ENCODE results near the gene TMEM19. TPM values are rescaled to one million over a fixed set of nuclear protein-coding genes. Genes with fewer than 3 reads are reported as not detected.
"Not testable (repeated sequence)": the region's sequence is repeated elsewhere in the genome, so short reads cannot be mapped to it uniquely, and the experiment has no call there.

The TMEM19 gene
- total RNA-seq, 2 donors from 2014 or later: 25.8 to 28.8 TPM

DNA sequence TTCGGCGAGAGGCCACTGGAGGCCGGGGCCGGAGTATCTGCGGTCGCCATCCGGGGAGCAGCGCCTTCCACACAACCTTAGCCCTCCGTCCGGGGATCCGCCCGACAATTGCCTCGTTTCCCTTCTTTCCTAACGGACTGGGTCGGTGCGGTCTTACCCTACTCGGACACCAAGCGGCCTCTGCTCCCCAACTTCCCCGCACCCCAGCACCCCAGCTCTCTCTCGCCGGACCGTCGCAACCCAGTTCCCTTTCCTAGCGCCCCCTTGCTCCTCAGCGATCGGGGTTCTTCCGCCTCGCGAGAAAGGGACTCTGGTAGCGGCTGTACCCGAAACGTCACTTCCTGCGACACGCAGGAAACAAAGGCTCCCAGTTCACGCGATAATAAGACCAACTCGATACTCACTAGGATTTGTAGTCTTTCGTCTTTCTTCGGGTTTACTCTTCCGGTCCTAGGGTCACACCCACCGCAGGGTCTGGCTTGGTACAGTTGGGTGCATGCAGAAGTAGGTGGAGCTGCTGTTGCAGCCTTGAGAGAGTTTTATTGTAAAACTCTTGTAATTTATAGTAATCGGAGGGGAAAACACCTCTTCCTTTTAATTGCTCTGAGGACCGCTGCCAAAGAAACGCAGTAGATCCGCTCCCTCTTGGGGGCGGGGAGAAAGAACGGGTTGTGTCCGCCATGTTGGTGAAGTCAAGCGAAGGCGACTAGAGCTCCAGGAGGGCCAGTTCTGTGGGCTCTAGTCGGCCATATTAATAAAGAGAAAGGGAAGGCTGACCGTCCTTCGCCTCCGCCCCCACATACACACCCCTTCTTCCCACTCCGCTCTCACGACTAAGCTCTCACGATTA lies 22.1 kb upstream of the TMEM19 start, which contains the start of the genes THAP2 and ZFC3H1:
Gene THAP2 (plus strand): TSS at position 741 of the 850 bp plus-strand sequence. CDS start 209 bp downstream, outside the sequence.
Gene ZFC3H1 (minus strand): TSS at position 288 of the 850 bp plus-strand sequence. CDS start 238 bp downstream, at position 50.
- intact Hi-C loops (cut with DNase I): loop anchor here in 1 of 2 donors (1.0 to 10.0 kb wide), 2 partner anchors 23 to 91 kb away; partner anchors contain the start of genes RAB21 and TMEM19
- ATAC-seq (peak; percentile 94 to 96), DNase-seq (peak; percentile 93)

DNA sequence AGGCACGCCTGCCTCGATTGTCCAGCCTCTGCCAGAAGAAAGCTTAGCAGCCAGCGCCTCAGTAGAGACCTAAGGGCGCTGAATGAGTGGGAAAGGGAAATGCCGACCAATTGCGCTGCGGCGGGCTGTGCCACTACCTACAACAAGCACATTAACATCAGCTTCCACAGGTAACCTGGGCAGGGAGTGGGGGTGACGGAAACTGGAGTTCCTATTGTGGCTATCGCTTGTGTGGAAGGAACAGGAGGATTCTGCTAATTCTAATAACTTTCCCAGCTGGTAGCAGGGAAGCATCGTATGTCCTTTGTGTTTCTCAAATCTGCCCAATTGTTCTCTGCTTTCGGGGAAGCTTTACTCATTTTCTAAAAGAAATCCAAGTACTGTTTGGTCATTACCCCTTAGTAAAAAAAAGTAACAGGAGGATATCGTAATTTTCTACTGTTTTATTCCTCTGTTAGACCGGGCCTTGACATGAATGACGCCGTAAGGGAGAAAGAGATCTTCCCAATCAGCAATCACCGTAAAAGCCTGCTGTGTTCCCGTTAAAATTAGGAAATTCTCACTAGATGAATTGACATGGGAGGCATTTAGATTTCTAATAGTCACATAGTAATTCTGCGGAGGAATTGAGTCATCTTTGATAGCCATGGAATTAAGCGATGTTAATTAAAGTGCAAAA lies 21.3 kb upstream of the TMEM19 start:
- ATAC-seq (no peak), DNase-seq (no peak)
- intact Hi-C loops (cut with DNase I): loop anchor here in 1 of 2 donors (10.0 kb wide), 1 partner anchor 90 kb away; the partner anchor contains the start of gene RAB21

DNA sequence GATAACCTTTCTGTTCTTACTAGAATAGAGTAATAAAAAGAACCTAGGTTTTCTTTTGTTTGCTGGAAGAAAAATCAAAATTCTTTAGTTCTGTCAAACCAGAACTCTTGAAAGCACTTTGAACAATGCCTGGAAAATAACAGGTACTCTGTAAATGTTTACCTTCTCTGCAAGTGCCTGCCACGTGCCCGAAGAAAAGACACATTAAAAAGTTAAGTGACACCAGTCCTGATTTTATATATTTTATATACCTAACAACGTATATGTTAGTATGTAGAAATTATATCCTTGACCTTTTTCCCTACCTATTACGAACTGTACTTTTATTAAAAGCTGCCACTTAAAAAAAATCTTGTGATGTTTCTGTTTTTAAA lies 20.8 kb upstream of the TMEM19 start:
- intact Hi-C loops (cut with DNase I): loop anchor here in 1 of 2 donors (10.0 kb wide), 1 partner anchor 90 kb away; the partner anchor contains the start of gene RAB21

DNA sequence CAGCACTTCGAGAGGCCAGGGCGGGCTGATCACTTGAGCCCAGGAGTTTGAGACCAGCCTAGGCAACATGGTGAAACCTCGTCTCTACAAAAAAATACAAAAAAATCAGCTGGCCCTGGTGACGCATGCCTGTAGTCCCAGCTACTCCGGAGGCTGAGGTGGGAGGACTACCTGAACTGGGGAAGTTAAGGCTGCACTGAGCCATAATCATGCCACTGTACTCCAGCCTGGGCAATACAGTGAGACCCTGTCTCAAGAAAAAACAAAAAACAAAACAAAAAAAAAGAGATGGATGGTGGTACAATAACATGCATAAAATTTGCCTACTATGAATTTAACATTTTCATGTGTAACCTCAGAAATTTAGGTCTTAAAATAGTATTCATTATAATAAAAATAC lies 19.6 kb upstream of the TMEM19 start:
- intact Hi-C loops (cut with DNase I): loop anchor here in 1 of 2 donors (10.0 kb wide), 1 partner anchor 89 kb away; the partner anchor contains the start of gene RAB21
- DNase-seq: no peak

More for the DNA sequence above, 20.8 kb upstream of the TMEM19 start:
- DNase-seq: no peak
- ATAC-seq: no peak

DNA sequence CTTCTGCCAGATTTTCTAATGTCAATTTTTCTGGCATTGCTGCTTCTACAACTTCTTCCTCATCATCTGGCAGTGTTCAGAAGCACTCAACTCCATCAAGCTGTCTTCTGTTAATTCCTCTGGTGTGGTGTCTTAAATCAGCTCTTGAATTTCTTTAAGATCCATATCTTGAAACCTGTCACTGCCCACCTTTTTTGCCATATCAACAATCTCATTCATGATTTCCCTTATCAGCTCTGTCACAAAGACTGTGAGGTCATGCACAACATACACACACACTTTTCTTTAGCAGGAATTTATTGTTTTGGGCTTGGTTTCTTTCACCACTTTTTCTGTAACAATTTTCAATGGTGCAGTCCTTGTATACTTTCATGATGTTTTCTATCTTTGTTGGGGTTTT lies 14.6 kb upstream of the TMEM19 start:
- DNase-seq: no peak
- no peak for ATAC-seq
- intact Hi-C loops (cut with DNase I): no loop called here

More for the DNA sequence above, 19.6 kb upstream of the TMEM19 start:
- ATAC-seq: no peak

DNA sequence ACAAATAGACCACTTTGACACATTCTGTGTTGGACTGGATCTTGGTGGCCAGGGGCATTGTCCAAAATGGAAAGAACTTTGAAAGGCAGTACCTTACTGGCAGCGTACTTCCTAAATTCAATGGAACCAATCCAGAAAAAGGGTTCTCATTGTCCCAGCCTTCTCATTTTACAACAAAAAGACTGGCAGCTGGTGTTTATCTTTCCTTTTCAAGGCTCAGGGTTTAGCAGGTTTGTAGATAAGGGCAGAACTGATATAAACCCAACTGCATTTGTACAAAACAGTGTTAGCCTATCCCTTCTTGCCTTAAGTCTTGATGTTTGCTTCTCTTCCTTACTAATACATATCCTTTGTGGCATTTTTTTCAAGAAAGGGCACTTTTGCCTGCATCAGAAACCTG lies 14.1 kb upstream of the TMEM19 start:
- intact Hi-C loops (cut with DNase I): no loop called here
- ATAC-seq (no peak), DNase-seq (no peak)

DNA sequence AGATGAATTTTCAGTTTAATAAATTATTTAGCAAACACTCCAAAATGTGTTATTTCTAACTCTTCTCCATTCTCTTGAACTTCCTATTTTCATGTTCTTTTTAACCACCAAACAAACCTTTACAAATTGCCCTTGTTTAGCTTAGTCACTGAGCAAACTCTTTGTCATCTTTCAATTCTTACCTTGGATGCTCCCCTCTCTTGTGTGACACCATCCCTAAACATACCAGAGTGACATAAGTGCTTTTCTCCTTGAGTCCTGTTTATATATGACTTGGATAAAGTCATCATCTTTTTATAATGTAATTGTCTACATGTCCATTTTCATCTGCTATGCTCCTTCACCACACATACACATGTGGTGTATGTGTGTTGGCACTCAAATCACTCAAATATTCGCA lies 3.4 kb upstream of the TMEM19 start:
- DNase-seq: no peak
- intact Hi-C loops (cut with DNase I): no loop called here
- no peak for ATAC-seq

DNA sequence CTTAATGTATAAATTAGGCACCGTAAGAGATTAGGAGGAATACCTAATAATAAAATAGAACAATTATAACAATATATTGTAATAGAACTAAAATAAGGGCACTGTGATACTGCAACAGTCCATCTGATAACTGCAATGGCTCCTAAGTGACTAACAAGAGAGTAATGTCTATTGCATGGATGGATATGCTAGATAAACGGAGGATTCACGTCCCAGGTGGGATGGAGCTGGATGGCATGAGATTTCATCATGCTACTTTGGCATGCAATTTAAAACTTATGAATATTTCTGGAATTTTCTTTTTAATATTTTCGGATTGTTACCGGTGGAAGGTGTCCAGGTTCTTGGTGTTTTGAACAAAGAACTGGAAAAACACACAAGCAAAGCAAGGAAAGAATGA lies 2.2 kb upstream of the TMEM19 start:
- intact Hi-C loops (cut with DNase I): no loop called here
- no peak for ATAC-seq

DNA sequence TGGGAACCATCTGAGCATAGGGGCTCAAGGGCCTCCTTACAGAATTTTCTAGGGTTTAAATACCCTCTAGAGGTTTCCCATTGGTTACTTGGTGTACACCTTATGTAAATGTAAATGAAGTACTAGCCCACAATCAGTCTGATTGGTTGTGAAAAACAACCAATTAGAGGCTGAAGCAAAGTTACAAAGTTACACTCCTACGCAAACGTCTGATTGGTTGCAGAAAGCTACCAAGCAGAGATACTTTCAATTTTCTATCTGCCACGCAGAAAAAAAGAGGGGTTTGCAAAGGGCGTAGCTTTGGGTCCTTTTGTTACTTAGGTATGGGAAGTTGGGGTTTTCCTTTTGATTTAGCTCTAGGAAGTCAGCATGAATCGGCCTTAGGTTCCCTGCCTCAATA lies 1.8 kb upstream of the TMEM19 start:
- ATAC-seq (no peak), DNase-seq (no peak)
- intact Hi-C loops (cut with DNase I): no loop called here

More for the DNA sequence above, 2.2 kb upstream of the TMEM19 start:
- no peak for DNase-seq

DNA sequence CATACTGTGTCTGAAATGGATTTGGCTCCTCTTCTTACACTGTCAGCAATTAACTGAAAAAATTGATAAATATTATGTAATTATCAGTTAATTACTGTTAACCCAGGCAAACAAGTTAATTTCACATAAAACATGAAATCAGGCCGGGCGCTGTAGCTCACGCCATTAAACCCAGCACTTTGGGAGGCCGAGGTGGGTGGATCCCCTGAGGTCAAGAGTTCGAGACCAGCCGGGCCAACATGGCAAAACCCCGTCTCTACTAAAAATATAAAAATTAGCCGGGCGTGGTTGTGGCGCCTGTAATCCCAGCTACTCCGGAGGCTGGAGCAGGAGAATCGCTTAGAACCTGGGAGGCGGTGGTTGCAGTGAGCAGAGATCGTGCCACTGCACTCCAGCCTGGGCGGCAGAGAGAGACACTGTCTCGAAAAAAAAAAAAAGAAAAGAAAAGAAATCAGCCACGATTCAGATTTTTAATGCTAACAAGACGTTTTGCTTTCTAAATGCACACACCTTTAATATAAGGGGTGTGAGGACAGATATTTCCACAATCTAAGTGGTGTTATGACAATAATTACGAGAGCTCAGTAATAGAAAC lies 473 bp upstream of the TMEM19 start:
- intact Hi-C loops (cut with DNase I): no loop called here
- no peak for DNase-seq
- ATAC-seq: peak in 1 of 2 donors; percentile 5

DNA sequence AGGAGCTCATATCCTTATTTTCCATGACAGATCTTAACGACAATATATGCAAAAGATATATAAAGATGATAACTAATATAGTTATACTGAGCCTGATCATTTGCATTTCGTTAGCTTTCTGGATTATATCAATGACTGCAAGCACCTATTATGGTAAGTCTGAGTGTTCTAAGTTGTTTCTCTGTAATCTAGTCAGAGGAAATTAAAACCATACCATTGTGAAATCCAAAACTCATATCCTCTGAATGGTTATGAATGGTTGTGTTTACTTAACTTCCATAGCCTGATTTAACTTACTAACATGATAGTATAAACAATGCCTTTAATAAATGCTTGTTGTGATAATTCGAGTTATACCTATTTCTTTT lies 760 bp downstream of the TMEM19 start:
- intact Hi-C loops (cut with DNase I): loop anchor here in 1 of 2 donors (1.0 kb wide), 1 partner anchor 23 kb away; the partner anchor contains the start of gene ZFC3H1
- DNase-seq: no peak
- no peak for ATAC-seq

DNA sequence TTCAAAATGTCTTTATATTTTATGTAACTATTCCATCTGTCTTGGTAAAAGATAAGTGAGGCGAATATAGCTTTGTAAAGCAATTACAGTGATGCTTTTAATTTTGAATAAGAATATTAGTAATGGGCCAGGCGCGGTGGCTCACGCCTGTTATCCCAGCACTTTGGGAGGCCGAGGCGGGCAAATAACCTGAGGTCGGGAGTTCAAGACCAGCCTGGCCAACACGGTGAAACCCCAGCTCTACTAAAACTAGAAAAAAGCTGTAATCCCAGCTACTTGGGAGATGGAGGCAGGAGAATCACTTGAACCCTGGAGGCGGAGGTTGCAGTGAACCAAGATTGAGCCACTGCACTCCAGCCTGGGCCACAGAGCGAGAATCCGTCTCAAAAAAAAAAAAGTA lies 1.3 kb downstream of the TMEM19 start:
- ATAC-seq; DNase-seq; intact Hi-C loops (cut with DNase I): not testable (repeated sequence)

DNA sequence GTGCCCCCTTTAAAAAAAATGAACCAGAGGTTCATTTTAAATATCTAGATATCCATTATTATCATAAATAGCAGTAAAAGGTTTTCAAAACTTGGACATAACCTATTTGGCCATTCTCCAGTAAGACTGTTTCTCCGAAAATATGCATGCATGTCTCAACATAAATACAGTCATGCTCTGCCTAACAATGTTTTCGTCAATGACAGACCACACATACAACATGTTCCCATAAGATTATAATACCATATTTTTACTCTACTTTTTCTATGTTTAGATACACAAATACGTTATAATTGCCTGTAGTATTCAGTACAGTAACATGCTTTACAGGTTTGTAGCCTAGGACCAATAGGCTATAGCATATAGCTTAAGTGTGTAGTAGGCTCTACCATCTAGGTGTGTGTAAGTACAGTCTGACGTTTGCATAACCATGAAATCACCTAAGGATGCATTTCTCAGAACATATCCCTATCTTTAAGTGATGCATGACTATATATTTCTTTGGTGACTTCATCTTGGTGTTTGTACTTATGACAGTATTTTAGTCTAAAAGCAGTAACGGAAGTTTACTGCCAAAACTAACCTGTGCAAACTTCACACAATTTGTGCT lies 3.2 kb downstream of the TMEM19 start:
- intact Hi-C loops (cut with DNase I): no loop called here
- ATAC-seq: no peak
- no peak for DNase-seq

DNA sequence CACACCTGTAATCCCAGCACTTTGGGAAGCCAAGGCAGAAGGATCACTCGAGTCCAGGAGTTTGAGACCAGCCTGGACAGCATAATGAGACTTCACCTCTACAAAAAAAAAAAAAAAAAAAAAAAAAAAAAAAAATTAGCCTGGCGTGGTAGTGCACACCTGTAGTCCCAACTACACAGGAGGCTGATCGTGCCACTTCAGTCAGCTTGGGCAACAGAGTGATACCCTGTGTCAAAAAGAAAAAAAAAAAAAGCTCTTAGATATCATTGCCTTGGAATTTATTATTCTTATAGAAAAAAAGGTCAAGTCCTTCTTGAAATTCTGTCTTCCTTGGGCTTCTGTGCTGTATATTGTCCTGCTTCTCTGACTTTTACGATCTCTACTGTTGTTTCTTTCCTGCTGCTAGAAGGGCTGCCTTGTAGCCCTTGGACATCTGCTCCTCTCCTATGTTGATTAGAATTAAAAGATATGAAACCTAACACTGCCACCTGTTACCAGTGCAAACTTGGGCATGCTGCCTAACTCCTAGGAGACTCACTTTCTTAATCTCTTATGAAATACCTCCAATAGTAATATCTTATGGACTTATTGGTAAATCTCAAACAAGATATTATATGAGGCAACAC lies 5.7 kb downstream of the TMEM19 start:
- no peak for DNase-seq
- no peak for ATAC-seq
- intact Hi-C loops (cut with DNase I): loop anchor here in 1 of 2 donors (10.0 kb wide), 1 partner anchor 53 kb away; no protein-coding TSS in a partner anchor

DNA sequence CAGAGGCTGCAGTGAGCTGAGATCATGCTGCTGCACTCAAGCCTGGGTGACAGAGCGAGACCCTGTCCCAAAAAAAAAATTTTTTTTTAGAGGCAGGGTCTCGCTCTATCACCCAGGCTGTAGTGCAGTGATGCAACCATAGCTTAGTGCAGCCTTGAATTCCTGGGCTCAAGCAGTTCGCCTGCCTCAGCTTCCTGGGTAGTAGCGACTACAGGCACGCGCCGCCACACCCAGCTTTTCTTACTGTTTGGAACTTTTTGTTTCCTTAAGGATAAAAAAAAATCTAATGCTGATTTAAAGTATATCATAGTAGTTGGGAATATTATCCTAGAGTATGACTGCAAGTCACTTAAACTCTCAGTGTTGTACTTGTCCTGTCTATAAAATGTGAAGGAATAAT lies 7.2 kb downstream of the TMEM19 start:
- intact Hi-C loops (cut with DNase I): loop anchor here in 1 of 2 donors (10.0 kb wide), 1 partner anchor 52 kb away; no protein-coding TSS in a partner anchor
- no peak for ATAC-seq
- DNase-seq: no peak

DNA sequence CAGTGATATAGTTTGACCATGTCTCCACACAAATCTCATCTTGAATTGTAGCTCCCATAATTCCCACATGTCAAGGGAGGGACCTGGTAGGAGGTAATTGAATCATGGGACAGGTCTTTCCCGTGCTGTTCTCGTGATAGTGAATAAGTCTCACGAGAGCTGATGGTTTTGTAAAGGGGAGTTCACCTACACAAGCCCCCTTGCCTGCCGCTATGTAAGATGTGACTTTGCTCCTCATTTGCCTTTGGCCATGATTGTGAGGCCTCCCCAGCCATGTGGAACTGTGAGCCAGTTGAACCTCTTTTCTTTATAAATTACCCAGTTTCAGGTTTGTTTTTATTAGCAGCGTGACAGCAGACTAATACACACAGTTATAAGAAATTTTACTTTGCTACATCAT lies 7.8 kb downstream of the TMEM19 start:
- intact Hi-C loops (cut with DNase I): loop anchor here in 1 of 2 donors (10.0 kb wide), 1 partner anchor 51 kb away; no protein-coding TSS in a partner anchor
- DNase-seq, ATAC-seq: not testable (repeated sequence)

DNA sequence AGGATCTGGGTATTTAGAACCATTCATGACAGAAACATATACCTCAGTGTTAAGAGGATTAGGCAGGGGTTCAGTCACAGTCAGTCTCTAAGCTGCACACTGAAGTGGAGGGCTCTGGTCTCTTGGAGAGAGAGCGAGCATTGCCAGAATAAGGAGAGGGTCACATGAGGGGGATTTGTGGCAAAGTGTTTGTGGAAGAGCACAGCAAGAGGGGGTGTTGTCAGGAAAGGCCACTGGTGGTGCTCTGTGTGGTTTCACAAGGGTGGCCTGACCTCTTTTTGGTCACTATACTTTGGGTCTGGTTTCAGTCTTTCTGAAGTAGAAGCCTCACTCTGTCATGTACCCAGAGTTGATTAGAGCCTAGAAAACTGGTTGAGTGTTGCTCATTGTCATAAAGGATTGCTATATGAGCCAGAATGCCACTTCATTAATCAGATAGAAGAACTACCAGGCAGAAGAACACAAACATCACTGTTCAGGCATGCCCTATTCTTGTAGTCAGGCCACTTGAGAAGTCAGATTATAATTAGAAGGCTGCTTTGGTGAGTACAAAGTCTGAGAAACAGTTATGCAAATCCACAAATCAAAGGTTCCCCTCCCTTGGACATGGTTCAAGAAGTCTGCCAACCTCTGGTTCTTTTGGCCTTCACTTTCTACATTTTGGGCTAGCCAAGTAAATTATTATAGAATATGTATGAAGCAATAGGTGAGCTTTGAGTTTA lies 8.4 kb downstream of the TMEM19 start:
- DNase-seq (no peak), ATAC-seq (peak; percentile 76 to 88)
- intact Hi-C loops (cut with DNase I): loop anchor here in 1 of 2 donors (10.0 kb wide), 1 partner anchor 51 kb away; no protein-coding TSS in a partner anchor

DNA sequence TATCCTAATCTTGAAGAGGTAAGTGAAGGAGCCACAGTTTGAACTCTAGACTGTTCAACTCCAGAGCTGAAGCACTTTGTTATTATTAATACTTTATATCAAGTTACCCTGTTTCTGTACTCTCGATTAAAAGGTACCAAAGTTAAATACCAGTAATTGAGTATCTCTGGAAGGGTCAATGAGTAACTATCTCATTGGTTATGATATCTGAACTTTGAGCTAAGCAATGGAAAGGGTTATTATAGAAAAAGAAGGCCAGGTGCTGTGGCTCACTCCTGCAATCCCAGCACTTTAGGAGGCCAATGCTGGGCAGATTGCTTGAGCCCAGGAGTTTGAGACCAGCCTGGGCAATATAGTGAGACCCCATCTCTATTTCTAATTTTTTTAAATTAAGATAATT lies 9.9 kb downstream of the TMEM19 start:
- no peak for DNase-seq
- intact Hi-C loops (cut with DNase I): loop anchor here in 1 of 2 donors (10.0 kb wide), 1 partner anchor 49 kb away; no protein-coding TSS in a partner anchor
- ATAC-seq: no peak

All from left cardiac atrium (tissue), 4 donors.